GM12892 (cell line): ENCODE measurements around the gene TMIE.

Experiments
- POLR2A ChIP-seq: IDR thresholded peaks from 2 replicates; pipeline ENCODE4 v1.6.1; 2011; ENCODE audit warnings: low read depth, low read length, control low read depth
- POLR2AphosphoS5 ChIP-seq: IDR thresholded peaks from 2 replicates; pipeline ENCODE4 v1.6.1; 2011; ENCODE audit warnings: low read depth, low read length, control low read depth
- TAF1 ChIP-seq: IDR thresholded peaks from 2 replicates; pipeline ENCODE4 v1.6.1; 2011; ENCODE audit warnings: low read depth, mild to moderate bottlenecking, control low read depth, low read length, borderline replicate concordance

GRCh38 chr3:46663591-46664135 lies 37.5 kb upstream of the TMIE start:
- no peak for TF ChIP-seq POLR2A
- no peak for TF ChIP-seq POLR2AphosphoS5
- TF ChIP-seq TAF1 = no peak
